Nephron progenitor cell (in vitro differentiated cells): Measurements from ENCODE around the gene ME1.

Experiments used
- DNase-seq: peaks from one replicate; pipeline ENCODE4 v3.0.0; 2021
- H3K27ac Mint-ChIP-seq: 2 replicates; pipeline ENCODE4 v1.8.0; 2021; ENCODE audit warnings: mild to moderate bottlenecking, moderate library complexity, mixed read lengths
- H3K27me3 Mint-ChIP-seq: 2 replicates; pipeline ENCODE4 v1.8.0; 2021; ENCODE audit warnings: mild to moderate bottlenecking, low read depth, mixed read lengths; ENCODE audit not compliant: poor library complexity
- H3K36me3 Mint-ChIP-seq: 2 replicates; pipeline ENCODE4 v1.8.0; 2021; ENCODE audit warnings: low read depth, mixed read lengths
- H3K4me1 Mint-ChIP-seq: 2 replicates; pipeline ENCODE4 v1.8.0; 2021; ENCODE audit warnings: mixed read lengths
- H3K4me3 Mint-ChIP-seq: 2 replicates; pipeline ENCODE4 v1.8.0; 2021; ENCODE audit warnings: mild to moderate bottlenecking, moderate library complexity, mixed read lengths
- H3K9me3 Mint-ChIP-seq: 2 replicates; pipeline ENCODE4 v1.8.0; 2021; ENCODE audit warnings: mild to moderate bottlenecking, moderate library complexity, mixed read lengths
- CTCF ChIP-seq: fragments of 200-600 bp; sonication (generic); IDR thresholded peaks from 2 replicates; pipeline ENCODE4 v1.5.0; 2021; ENCODE audit warnings: antibody characterized with exemption

ME1 gene

GRCh38 chr6:83442752-83443151, 11.9 kb upstream of the ME1 start:
- no peak overlapping the region for H3K4me3 Mint-ChIP-seq
- H3K27ac Mint-ChIP-seq: no peak overlapping the region
- H3K4me1 Mint-ChIP-seq: peaks cover 5% of the 10 kb centered on the region
- no peaks in the 10 kb centered on the region for H3K36me3 Mint-ChIP-seq
- H3K27me3 Mint-ChIP-seq: no peaks in the 10 kb centered on the region
- H3K9me3 Mint-ChIP-seq: peaks cover 3% of the 10 kb centered on the region
- TF ChIP-seq CTCF: no peak
- DNase-seq: no peak

DNA sequence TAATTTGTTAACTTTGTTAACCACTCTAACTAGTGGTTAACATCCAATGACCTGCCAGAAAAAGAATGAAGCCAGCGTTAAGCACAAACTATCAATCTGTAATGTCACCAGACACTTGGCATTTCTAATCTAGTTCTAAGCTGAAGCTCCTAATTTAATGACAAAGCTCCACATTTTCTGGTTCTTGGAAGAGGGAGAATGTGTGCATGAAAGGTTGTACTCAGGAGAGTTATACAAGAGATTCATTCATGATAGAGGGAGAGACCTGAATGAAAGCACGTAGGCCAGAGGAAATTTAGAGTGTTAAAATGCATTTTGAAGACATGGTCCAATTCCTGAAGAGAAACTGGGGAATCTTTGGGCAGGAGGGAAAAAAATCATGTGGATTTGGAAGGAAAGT, 8.3 kb upstream of the ME1 start:
- Mint-ChIP-seq H3K27me3 (peaks cover 3% of the 10 kb centered on the region), H3K9me3 (peaks cover 3% of the 10 kb centered on the region), H3K27ac (no peak overlapping the region), H3K36me3 (no peaks in the 10 kb centered on the region), H3K4me1 (peaks cover 5% of the 10 kb centered on the region), H3K4me3 (no peak overlapping the region)
- TF ChIP-seq CTCF: no peak
- no peak for DNase-seq

- no peak overlapping the region for H3K4me3 Mint-ChIP-seq
- H3K27me3 Mint-ChIP-seq: peaks cover 11% of the 10 kb centered on the region
- no peak for DNase-seq
- H3K36me3 Mint-ChIP-seq: no peaks in the 10 kb centered on the region
- no peak overlapping the region for H3K27ac Mint-ChIP-seq
- peaks cover 9% of the 10 kb centered on the region for H3K4me1 Mint-ChIP-seq
- H3K9me3 Mint-ChIP-seq: peaks cover 3% of the 10 kb centered on the region
- no peak for TF ChIP-seq CTCF
Measured at GRCh38 chr6:83436674-83437073, 5.8 kb upstream of the ME1 start.

GRCh38 chr6:83433177-83433576, 2.3 kb upstream of the ME1 start:
- Mint-ChIP-seq H3K9me3 (no peaks in the 10 kb centered on the region), H3K27me3 (peaks cover 14% of the 10 kb centered on the region), H3K27ac (no peak overlapping the region), H3K36me3 (no peaks in the 10 kb centered on the region), H3K4me3 (no peak overlapping the region), H3K4me1 (peaks cover 28% of the 10 kb centered on the region)
- no peak for DNase-seq
- no peak for TF ChIP-seq CTCF

DNA sequence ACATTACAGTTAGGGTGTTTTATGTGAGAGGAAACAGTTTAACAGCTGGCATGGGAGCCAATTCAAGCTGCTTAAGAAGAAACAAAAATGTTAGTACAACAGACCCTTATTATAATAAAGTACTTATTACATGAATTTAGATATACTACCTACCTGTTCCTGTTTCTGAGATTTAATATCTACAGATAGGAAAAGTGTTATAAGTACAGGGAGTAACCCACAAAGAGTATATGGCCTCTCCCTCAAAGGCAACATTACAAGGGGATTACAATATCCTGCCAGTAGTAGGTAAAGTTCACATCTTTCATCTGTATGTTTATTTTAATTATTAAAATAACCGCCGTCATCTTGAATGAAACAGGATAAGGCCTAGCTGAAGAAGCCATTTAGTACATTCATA, 1.8 kb upstream of the ME1 start:
- H3K27me3 Mint-ChIP-seq: peaks cover 14% of the 10 kb centered on the region
- H3K36me3 Mint-ChIP-seq: no peaks in the 10 kb centered on the region
- H3K4me3 Mint-ChIP-seq: peak overlapping the region; percentile 85
- TF ChIP-seq CTCF: no peak
- no peaks in the 10 kb centered on the region for H3K9me3 Mint-ChIP-seq
- DNase-seq: no peak
- no peak overlapping the region for H3K27ac Mint-ChIP-seq
- H3K4me1 Mint-ChIP-seq: peaks cover 28% of the 10 kb centered on the region

- DNase-seq: no peak
- Mint-ChIP-seq H3K4me3 (peak overlapping the region; percentile 85), H3K27ac (no peak overlapping the region), H3K36me3 (no peaks in the 10 kb centered on the region), H3K27me3 (peaks cover 10% of the 10 kb centered on the region), H3K9me3 (no peaks in the 10 kb centered on the region), H3K4me1 (peaks cover 28% of the 10 kb centered on the region)
- TF ChIP-seq CTCF: no peak
Measured at GRCh38 chr6:83431545-83432155, 799 bp upstream of the ME1 start.
